ENCODE data around the gene AGMAT. TPM values are rescaled to one million over a fixed set of nuclear protein-coding genes. Genes with fewer than 3 reads are reported as not detected.

Gene AGMAT, protein sequence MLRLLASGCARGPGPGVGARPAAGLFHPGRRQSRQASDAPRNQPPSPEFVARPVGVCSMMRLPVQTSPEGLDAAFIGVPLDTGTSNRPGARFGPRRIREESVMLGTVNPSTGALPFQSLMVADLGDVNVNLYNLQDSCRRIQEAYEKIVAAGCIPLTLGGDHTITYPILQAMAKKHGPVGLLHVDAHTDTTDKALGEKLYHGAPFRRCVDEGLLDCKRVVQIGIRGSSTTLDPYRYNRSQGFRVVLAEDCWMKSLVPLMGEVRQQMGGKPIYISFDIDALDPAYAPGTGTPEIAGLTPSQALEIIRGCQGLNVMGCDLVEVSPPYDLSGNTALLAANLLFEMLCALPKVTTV
- total RNA-seq (2011; cell fraction: chromatin; rRNA removed; ENCODE audit: low replicate concordance), result not detected in 2 replicates
- not detected in 2 replicates for total RNA-seq (2011; cell fraction: nucleolus; rRNA removed)
- total RNA-seq (2011; cell fraction: nucleoplasm; rRNA removed), result not detected in 2 replicates
- not detected in 2 replicates for total RNA-seq (2014; rRNA removed)
- not detected in 2 replicates for total RNA-seq (2014; rRNA removed; fragmentation: Illumina TruSeq; extraction: Trizol)
- not detected in 2 replicates for total RNA-seq (2015; rRNA removed; fragmentation: Illumina TruSeq; extraction: Trizol)
- 0.07 TPM in 1 of 2 replicates, not detected in the other for total RNA-seq (2021)
- not detected in 2 replicates for polyA plus RNA-seq (2011; rRNA removed)
- polyA plus RNA-seq (2011; cell fraction: cytosol; rRNA removed), result not detected in 2 replicates
- not detected in 2 replicates for polyA plus RNA-seq (2011; cell fraction: nucleus; rRNA removed)
- polyA plus RNA-seq (2012), result 0.04 TPM in 1 of 2 replicates, not detected in the other
- not detected in 2 replicates for polyA plus RNA-seq (2014; fragmentation: Illumina TruSeq; extraction: Trizol)
- polyA plus RNA-seq (2014; fragmentation: Nextera tagmentation; extraction: Ambion mirVana), result not detected
- polyA plus RNA-seq (2014; rRNA removed), result not detected in 2 replicates
- not detected in 2 replicates for polyA minus RNA-seq (2011; rRNA and poly(A)+ RNA removed)
- polyA minus RNA-seq (2011; cell fraction: cytosol; rRNA and poly(A)+ RNA removed), result 0.29 and 0.64 TPM in 2 replicates
- polyA minus RNA-seq (2011; cell fraction: nucleus; rRNA and poly(A)+ RNA removed), result not detected in 2 replicates
- percentile 11 among the genes with signal in this experiment for Bru-seq, nascent RNA
- not detected for BruChase-seq, experiment 1, labeled RNA remaining after a 2-hour chase
- not detected for BruChase-seq, experiment 2, labeled RNA remaining after a 6-hour chase
- long read RNA-seq, experiment 1, partial matches to known transcripts, result 0 of 1 reads
- long read RNA-seq, experiment 1, other reads (novel, unspliced or antisense), result 1 of 1 reads
- long read RNA-seq, experiment 2, result 0 reads
- long read RNA-seq, experiment 3, result 0 reads

DNA sequence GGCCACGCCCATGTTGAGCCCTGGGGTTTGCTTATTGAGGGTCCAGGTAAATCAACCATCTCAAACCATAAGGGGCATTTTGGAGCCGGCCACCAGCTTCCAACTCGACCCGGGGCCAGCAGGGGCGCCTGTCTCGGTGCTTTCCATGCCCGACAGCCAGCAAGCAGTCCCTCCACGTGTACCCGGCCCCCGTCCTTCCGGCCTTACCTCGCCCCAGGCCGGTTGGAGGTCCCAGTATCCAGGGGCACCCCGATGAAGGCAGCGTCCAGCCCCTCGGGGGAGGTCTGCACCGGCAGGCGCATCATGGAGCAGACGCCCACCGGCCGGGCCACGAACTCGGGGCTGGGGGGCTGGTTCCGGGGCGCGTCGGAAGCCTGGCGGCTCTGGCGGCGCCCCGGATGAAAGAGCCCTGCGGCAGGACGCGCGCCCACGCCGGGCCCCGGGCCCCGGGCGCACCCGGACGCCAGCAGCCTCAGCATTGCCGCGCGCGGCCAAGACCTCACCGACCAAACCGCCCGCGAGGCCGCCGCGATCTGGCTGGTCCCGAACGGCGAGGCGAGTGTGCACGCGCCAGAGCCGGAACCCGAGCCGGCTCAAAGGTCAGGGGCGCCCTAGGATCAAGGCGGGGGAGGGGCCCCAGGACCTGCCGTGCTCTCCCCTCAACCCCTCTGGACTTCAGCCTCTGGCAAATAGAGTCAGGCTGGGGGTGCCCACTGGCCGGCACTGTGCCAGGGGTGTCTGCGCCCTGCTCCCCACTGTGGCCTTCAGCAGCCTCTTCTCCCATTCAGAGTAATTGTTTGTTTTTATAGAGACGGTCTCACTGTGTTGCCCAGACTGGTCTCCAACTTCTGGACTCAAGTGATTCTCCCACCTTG lies at the start of gene AGMAT:
TSS of gene AGMAT (minus strand) at position 563 of the 875 bp plus-strand sequence. CDS start at position 479, 84 bp downstream.
- H2AFZ ChIP-seq (ENCODE audit: low read depth, low read length), result no peak within 1 kb of the TSS
- ChIA-PET CTCF (ENCODE audit: low intra/inter-chr PET ratio) (no interaction called here), POLR2A (interaction anchor here (1.3 kb wide), 1 partner anchor 14 kb away, joined by 3 read pairs; no protein-coding TSS in a partner anchor)
- DNase-seq (ENCODE audit: extremely low read depth in 1 of 4, low spot score in 3 of 4), result no peak
- BruUV-seq (replicated peaks), result no TSS peak
- FAIRE-seq, result no peak
- H3K4me2 ChIP-seq (ENCODE audit: insufficient read depth, low read length), result no peak within 1 kb of the TSS
- no peaks in the 10 kb centered on the region for H4K20me1 ChIP-seq (replicated peaks; ENCODE audit: control insufficient read depth, insufficient read depth, low read length)
- in situ Hi-C loops (cut with MboI) (no loop called here), intact Hi-C loops (cut with micrococcal nuclease) (no loop called here)
- no peaks in the 10 kb centered on the region for H3K79me2 ChIP-seq (ENCODE audit: control insufficient read depth, insufficient read depth, low read length)
- H3K27ac ChIP-seq (ENCODE audit: extremely low read depth, low read depth, low read length), result no peak within 1 kb of the TSS
- H3K9ac ChIP-seq (ENCODE audit: insufficient read depth in 1 of 2, low read depth in 2 of 2, low read length in 2 of 2), result no peak within 1 kb of the TSS
- H3K27me3 ChIP-seq (ENCODE audit: control insufficient read depth in 2 of 2, insufficient read depth in 2 of 2, low read length in 2 of 2), result no peaks in the 10 kb centered on the region
- H3K4me1 ChIP-seq (replicated peaks in 1 of 2; ENCODE audit: control insufficient read depth in 2 of 2, insufficient read depth in 2 of 2, low read length in 2 of 2), result peaks cover 0 to 8% of the 10 kb centered on the region in 2 experiments; a peak in 1 of 5 replicates
- 0 out of 2 replicates have a peak, but pooled peaks cover 4% of the 10 kb centered on the region for H3K9me3 ChIP-seq (replicated peaks; ENCODE audit: control insufficient read depth, insufficient read depth, low read depth, low read length)
- TF ChIP-seq, protein P1, sequence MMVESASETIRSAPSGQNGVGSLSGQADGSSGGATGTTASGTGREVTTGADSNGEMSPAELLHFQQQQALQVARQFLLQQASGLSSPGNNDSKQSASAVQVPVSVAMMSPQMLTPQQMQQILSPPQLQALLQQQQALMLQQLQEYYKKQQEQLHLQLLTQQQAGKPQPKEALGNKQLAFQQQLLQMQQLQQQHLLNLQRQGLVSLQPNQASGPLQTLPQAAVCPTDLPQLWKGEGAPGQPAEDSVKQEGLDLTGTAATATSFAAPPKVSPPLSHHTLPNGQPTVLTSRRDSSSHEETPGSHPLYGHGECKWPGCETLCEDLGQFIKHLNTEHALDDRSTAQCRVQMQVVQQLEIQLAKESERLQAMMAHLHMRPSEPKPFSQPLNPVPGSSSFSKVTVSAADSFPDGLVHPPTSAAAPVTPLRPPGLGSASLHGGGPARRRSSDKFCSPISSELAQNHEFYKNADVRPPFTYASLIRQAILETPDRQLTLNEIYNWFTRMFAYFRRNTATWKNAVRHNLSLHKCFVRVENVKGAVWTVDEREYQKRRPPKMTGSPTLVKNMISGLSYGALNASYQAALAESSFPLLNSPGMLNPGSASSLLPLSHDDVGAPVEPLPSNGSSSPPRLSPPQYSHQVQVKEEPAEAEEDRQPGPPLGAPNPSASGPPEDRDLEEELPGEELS (CRISPR knock-in tag; IDR thresholded peaks at IDR 0.05; ENCODE audit: borderline replicate concordance), result no peak
- TF ChIP-seq, protein P2, sequence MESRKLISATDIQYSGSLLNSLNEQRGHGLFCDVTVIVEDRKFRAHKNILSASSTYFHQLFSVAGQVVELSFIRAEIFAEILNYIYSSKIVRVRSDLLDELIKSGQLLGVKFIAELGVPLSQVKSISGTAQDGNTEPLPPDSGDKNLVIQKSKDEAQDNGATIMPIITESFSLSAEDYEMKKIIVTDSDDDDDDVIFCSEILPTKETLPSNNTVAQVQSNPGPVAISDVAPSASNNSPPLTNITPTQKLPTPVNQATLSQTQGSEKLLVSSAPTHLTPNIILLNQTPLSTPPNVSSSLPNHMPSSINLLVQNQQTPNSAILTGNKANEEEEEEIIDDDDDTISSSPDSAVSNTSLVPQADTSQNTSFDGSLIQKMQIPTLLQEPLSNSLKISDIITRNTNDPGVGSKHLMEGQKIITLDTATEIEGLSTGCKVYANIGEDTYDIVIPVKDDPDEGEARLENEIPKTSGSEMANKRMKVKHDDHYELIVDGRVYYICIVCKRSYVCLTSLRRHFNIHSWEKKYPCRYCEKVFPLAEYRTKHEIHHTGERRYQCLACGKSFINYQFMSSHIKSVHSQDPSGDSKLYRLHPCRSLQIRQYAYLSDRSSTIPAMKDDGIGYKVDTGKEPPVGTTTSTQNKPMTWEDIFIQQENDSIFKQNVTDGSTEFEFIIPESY (CRISPR knock-in tag; IDR thresholded peaks at IDR 0.05), result peak; percentile 56; the same call in 1 of the 2 replicates
- no peaks in the 10 kb centered on the region for H3K36me3 ChIP-seq (ENCODE audit: control insufficient read depth, insufficient read depth, low read length)
- no peaks in the 10 kb centered on the region for H3K9me1 ChIP-seq (ENCODE audit: control insufficient read depth, insufficient read depth, low read length)
- no peak within 1 kb of the TSS for H3K4me3 ChIP-seq
- 59% methylated on average over 35 of the region's 68 CpGs for WGBS (ENCODE audit: insufficient coverage, low coverage, missing lambda C conversion rate)
- ATAC-seq, result no peak

All from K562 (cell line).